GM23248 (cell line): ENCODE measurements around the gene CCDC170. TPM values are rescaled to one million over a fixed set of nuclear protein-coding genes. Genes with fewer than 3 reads are reported as not detected.

Experiments
- DNase-seq: peaks from one replicate; pipeline ENCODE4 v3.0.0-alpha.2; 2015
- H2AFZ ChIP-seq: fragments of 200-600 bp; sonication (generic); 2 replicates; pipeline ENCODE4 v1.6.1; 2016; ENCODE audit warnings: antibody characterized with exemption
- H3F3A ChIP-seq: fragments of 200-600 bp; sonication (generic); 2 replicates; pipeline ENCODE4 v1.6.1; 2016; ENCODE audit warnings: mild to moderate bottlenecking, antibody characterized with exemption, mixed run types; ENCODE audit not compliant: insufficient read depth
- H3K27ac ChIP-seq: fragments of 200-600 bp; sonication (generic); 2 replicates; pipeline ENCODE4 v1.5.1; 2016; ENCODE audit warnings: mild to moderate bottlenecking
- H3K27me3 ChIP-seq: fragments of 200-600 bp; sonication (generic); replicated peaks from 2 replicates; pipeline ENCODE4 v1.6.1; 2016; ENCODE audit warnings: mild to moderate bottlenecking; ENCODE audit not compliant: insufficient read depth
- H3K36me3 ChIP-seq: fragments of 200-600 bp; sonication (generic); 2 replicates; pipeline ENCODE4 v1.6.1; 2016; ENCODE audit warnings: low read depth, mild to moderate bottlenecking
- H3K4me1 ChIP-seq: fragments of 200-600 bp; sonication (generic); 2 replicates; pipeline ENCODE4 v1.6.1; 2016; ENCODE audit warnings: mild to moderate bottlenecking; ENCODE audit not compliant: insufficient read depth
- H3K4me2 ChIP-seq: fragments of 200-600 bp; sonication (generic); one replicate; pipeline ENCODE4 v1.6.1; 2016; ENCODE audit warnings: mild to moderate bottlenecking; ENCODE audit not compliant: unreplicated experiment
- H3K4me3 ChIP-seq: fragments of 200-600 bp; sonication (generic); 2 replicates; pipeline ENCODE4 v1.5.1; 2016; ENCODE audit warnings: mild to moderate bottlenecking
- H3K79me2 ChIP-seq: fragments of 200-600 bp; sonication (generic); 2 replicates; pipeline ENCODE4 v1.6.1; 2016; ENCODE audit warnings: mild to moderate bottlenecking; ENCODE audit not compliant: insufficient read depth
- H3K9ac ChIP-seq: fragments of 200-600 bp; sonication (generic); 2 replicates; pipeline ENCODE4 v1.6.1; 2016; ENCODE audit warnings: mild to moderate bottlenecking
- H3K9me2 ChIP-seq: fragments of 200-600 bp; sonication (generic); 2 replicates; pipeline ENCODE4 v1.6.1; 2016; ENCODE audit warnings: mixed run types, mild to moderate bottlenecking, moderate library complexity; ENCODE audit not compliant: insufficient read depth
- H3K9me3 ChIP-seq: fragments of 200-600 bp; sonication (generic); one replicate; pipeline ENCODE4 v1.6.1; 2017; ENCODE audit warnings: low read depth
- H4K20me1 ChIP-seq: fragments of 200-600 bp; sonication (generic); 2 replicates; pipeline ENCODE4 v1.6.0; 2016; ENCODE audit not compliant: insufficient read depth
- EZH2 ChIP-seq: fragments of 200-600 bp; sonication (generic); IDR thresholded peaks from 2 replicates; pipeline ENCODE4 v1.6.1; 2018; ENCODE audit warnings: antibody characterized with exemption, mild to moderate bottlenecking; ENCODE audit not compliant: insufficient read depth, poor library complexity, severe bottlenecking
- EZH2phosphoT487 ChIP-seq: fragments of 200-600 bp; sonication (generic); IDR thresholded peaks from 2 replicates; pipeline ENCODE4 v1.6.1; 2018; ENCODE audit warnings: antibody characterized with exemption, moderate library complexity, mild to moderate bottlenecking, low read depth; ENCODE audit not compliant: insufficient read depth
- WGBS, 2 experiments: methylation state at CpG; one replicate each; pipeline ENCODE4 v1.1.6; 2015 to 2017; ENCODE audit warnings: low lambda C conversion rate in 2 of 2, low coverage in 1 of 2; ENCODE audit errors: missing lambda C conversion rate in 2 of 2; 5-methylcytosine and 5-hydroxymethylcytosine counted together
- in situ Hi-C: fragments of 300-500 bp; cut with MboI; formaldehyde crosslinking; loops from 2 replicates; pipeline ENCODE4 v1.15.0; 2020
- polyA plus RNA-seq: library from polyadenylated mRNA; unstranded; fragments of >200 nt; fragmentation: Nextera tagmentation; extraction: Ambion mirVana; gene quantifications from 2 replicates; pipeline ENCODE4 v1.2.1, GENCODE V29; 2016
- total RNA-seq: library from RNA; depleted of rRNA; stranded (reverse); fragments of >200 nt; shearing (Covaris generic); gene quantifications from 2 replicates; pipeline ENCODE4 v1.2.3, GENCODE V29; 2014

CCDC170 gene
- total and polyA plus RNA-seq, 2 experiments from 2014 or later = 0.11 to 0.49 TPM

DNA sequence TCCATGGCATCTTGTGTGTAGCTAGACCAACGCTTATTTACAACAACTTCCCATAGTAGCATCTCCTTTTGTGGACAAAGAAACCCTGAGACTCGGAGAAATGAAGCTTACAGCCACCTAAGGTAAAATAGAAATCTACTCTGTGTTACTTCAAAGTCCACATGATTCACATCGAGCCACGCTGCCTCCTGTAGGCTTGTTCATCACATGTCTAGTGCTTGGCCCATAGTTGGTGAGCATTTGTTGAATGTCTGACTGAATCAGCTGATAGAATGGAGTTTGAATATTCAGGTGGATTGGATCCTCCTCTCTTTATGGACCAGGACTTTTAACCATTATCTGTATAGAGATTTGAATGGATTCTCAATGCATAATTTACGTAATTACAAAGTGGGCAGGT, 130.7 kb downstream of the CCDC170 start:
- Histone ChIP-seq H3K9me2 (no peaks in the 10 kb centered on the region), H4K20me1 (no peaks in the 10 kb centered on the region), H3K9me3 (no peaks in the 10 kb centered on the region), H3K36me3 (no peaks in the 10 kb centered on the region), H3K79me2 (no peaks in the 10 kb centered on the region), H3K4me1 (no peaks in the 10 kb centered on the region), H3K27ac (no peak overlapping the region), H3K4me3 (no peak overlapping the region), H2AFZ (no peak overlapping the region), H3K4me2 (no peak overlapping the region), H3K27me3 (no peaks in the 10 kb centered on the region), H3K9ac (no peak overlapping the region), H3F3A (no peaks in the 10 kb centered on the region)
- no peak for TF ChIP-seq EZH2
- TF ChIP-seq EZH2phosphoT487 = no peak
- 33 to 36% methylated on average over 5 of the region's 5 CpGs for WGBS, 2 experiments
- in situ Hi-C loops = no loop called here
- no peak for DNase-seq

DNA sequence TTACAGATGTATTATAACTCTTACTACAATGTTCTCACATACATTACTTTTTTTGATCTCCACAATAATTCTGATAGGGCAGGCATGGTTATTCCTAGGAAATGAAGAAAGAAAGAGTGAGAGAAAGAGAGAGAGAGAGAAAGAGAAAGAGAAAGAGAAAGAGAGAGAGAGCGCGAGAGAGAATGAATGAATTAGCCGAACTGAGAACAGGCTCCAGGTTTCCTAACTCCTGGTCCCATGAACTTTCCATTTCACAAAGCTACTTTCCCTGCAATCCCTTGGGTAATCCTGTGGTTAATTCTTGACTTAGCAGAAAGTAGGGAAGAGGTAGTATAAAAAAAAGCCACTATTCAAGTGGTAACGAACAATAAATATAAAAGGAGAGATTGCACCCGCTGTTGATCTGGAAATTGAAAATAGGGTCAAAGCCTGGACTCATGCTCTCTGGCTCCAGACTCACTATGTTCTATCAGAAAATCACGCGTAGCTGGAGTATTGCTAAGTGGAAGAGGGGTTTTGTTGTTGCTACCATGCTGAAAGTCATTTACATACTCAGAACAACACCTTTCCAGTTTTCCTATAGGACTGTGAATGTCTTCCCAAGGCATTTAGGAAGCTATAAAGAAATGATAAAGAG, 131.2 kb downstream of the CCDC170 start:
- Histone ChIP-seq H3K9me2 (no peaks in the 10 kb centered on the region), H3K4me1 (no peaks in the 10 kb centered on the region), H3K36me3 (no peaks in the 10 kb centered on the region), H3K79me2 (no peaks in the 10 kb centered on the region), H3K27ac (no peak overlapping the region), H3K4me2 (no peak overlapping the region), H3K9ac (no peak overlapping the region), H3F3A (no peaks in the 10 kb centered on the region), H4K20me1 (no peaks in the 10 kb centered on the region), H3K4me3 (no peak overlapping the region), H3K9me3 (no peaks in the 10 kb centered on the region), H2AFZ (no peak overlapping the region), H3K27me3 (no peaks in the 10 kb centered on the region)
- DNase-seq = no peak
- 81 to 82% methylated on average over 7 of the region's 7 CpGs for WGBS, 2 experiments
- TF ChIP-seq EZH2 (no peak), EZH2phosphoT487 (no peak)
- in situ Hi-C loops = no loop called here

DNA sequence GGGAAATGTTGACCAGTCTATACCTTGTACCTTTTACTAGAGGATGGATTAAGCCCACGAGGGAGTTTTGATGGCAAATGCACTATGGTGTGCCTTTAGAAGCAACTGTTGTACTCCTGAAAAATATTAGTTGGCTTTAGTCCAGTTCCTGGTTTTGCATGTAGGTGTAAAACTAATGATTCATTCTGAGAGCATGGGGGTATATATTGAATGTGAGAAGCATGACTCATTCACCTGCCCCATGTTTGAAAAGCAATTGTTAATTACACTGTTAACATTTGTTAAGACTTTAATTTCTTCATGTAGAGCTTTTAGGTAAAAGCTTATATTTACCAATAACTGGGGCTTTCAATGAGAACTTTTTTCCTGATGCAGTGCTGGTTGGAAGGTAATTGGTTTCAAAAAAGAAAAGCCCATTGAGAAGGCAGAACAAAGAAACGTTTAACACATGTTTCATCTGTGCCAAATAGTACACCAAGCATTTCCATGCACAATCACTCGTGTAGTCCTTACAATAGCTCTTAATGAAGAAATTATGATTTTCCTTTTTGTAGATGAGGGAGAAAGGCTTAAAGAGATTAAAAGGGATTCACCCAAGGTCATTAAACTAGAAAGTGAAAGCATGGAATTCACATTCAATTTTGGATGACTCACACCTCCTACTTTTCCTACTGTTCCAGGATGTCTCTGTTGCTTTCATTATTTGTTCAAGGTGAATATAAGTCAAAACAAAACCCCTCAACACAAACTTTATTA, 134.1 kb downstream of the CCDC170 start:
- WGBS, 2 experiments = 22% methylated on average over 3 of the region's 3 CpGs
- no peak overlapping the region for H3K9ac ChIP-seq
- peak; percentile 8 for DNase-seq
- no peaks in the 10 kb centered on the region for H3K27me3 ChIP-seq
- no peak for TF ChIP-seq EZH2
- TF ChIP-seq EZH2phosphoT487 = no peak
- in situ Hi-C loops = no loop called here
- H4K20me1 ChIP-seq = no peaks in the 10 kb centered on the region
- no peaks in the 10 kb centered on the region for H3K9me3 ChIP-seq
- H3K36me3 ChIP-seq = no peaks in the 10 kb centered on the region
- H3K9me2 ChIP-seq = no peaks in the 10 kb centered on the region
- no peak overlapping the region for H2AFZ ChIP-seq
- H3K4me2 ChIP-seq = no peak overlapping the region
- no peak overlapping the region for H3K27ac ChIP-seq
- no peaks in the 10 kb centered on the region for H3F3A ChIP-seq
- H3K79me2 ChIP-seq = no peaks in the 10 kb centered on the region
- no peaks in the 10 kb centered on the region for H3K4me1 ChIP-seq
- H3K4me3 ChIP-seq = no peak overlapping the region

DNA sequence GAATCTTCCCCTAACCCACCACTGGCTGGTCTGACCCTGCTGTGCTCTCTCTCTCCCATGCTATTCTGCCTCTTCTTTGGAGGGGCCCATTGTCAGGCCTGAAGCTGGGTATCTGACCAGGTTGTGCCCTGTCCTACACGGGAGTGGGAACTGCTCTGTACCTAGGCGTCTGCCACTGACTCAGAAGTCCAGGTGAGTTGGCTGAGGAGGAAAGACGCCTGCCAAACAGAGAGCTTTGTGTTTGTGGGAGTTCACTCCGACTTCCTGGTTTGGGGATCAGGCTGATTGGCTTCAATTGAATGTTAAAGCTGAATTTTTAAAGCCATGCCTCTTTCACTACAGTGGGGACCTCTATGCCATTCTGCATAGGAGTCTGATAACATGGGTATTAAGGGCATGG, 136.0 kb downstream of the CCDC170 start:
- H3K27me3 ChIP-seq = no peaks in the 10 kb centered on the region
- H3K9me2 ChIP-seq = no peaks in the 10 kb centered on the region
- WGBS, 2 experiments = 42 to 53% methylated on average over 4 of the region's 4 CpGs
- no peaks in the 10 kb centered on the region for H3K36me3 ChIP-seq
- no peak for TF ChIP-seq EZH2phosphoT487
- TF ChIP-seq EZH2 = no peak
- H2AFZ ChIP-seq = no peak overlapping the region
- in situ Hi-C loops = no loop called here
- no peaks in the 10 kb centered on the region for H3F3A ChIP-seq
- no peak overlapping the region for H3K4me2 ChIP-seq
- H3K4me1 ChIP-seq = no peaks in the 10 kb centered on the region
- no peak overlapping the region for H3K9ac ChIP-seq
- H3K79me2 ChIP-seq = no peaks in the 10 kb centered on the region
- H3K9me3 ChIP-seq = no peaks in the 10 kb centered on the region
- no peak overlapping the region for H3K27ac ChIP-seq
- H3K4me3 ChIP-seq = no peak overlapping the region
- no peaks in the 10 kb centered on the region for H4K20me1 ChIP-seq
- no peak for DNase-seq
